OCI-M2 (cell line): Measurements from ENCODE around the gene CEBPA.

Experiments used
- DNase-seq: peaks from one replicate; lab custom pipeline; 2025; ENCODE audit not compliant: unreplicated experiment; lab: John Stamatoyannopoulos, UW

The CEBPA gene

GRCh38 chr19:33289261-33289660 lies 13.1 kb downstream of the CEBPA start:
- DNase-seq, result no peak

GRCh38 chr19:33288666-33289065 lies 13.7 kb downstream of the CEBPA start:
- DNase-seq, result no peak

- no peak for DNase-seq
These were observed 14.4 kb downstream of the CEBPA start for GRCh38 chr19:33287927-33288326.

- no peak for DNase-seq
These were observed 14.9 kb downstream of the CEBPA start for GRCh38 chr19:33287438-33287837.

- no peak for DNase-seq
These were observed 15.4 kb downstream of the CEBPA start for GRCh38 chr19:33286899-33287298.

- no peak for DNase-seq
These were observed 16.9 kb downstream of the CEBPA start for GRCh38 chr19:33285441-33285927.

- DNase-seq, result no peak
These were observed 17.6 kb downstream of the CEBPA start for GRCh38 chr19:33284756-33285155.

GRCh38 chr19:33284146-33284643 lies 18.1 kb downstream of the CEBPA start:
- DNase-seq, result no peak

- no peak for DNase-seq
These were observed 18.7 kb downstream of the CEBPA start for GRCh38 chr19:33283589-33283988.

- DNase-seq, result no peak
These were observed 20.2 kb downstream of the CEBPA start for GRCh38 chr19:33282036-33282671.

- DNase-seq, result no peak
These were observed 20.9 kb downstream of the CEBPA start for GRCh38 chr19:33281296-33281926.

GRCh38 chr19:33280351-33280921 lies 21.9 kb downstream of the CEBPA start:
- no peak for DNase-seq

GRCh38 chr19:33279430-33280350 lies 22.6 kb downstream of the CEBPA start:
- no peak for DNase-seq

GRCh38 chr19:33278403-33279269 lies 23.7 kb downstream of the CEBPA start:
- DNase-seq, result no peak

- DNase-seq, result no peak
These were observed 24.3 kb downstream of the CEBPA start for GRCh38 chr19:33278023-33278402.

- DNase-seq, result no peak
These were observed 24.9 kb downstream of the CEBPA start for GRCh38 chr19:33277434-33277833.

- DNase-seq, result no peak
These were observed 26.3 kb downstream of the CEBPA start for GRCh38 chr19:33275933-33276619.

GRCh38 chr19:33275559-33275932 lies 26.8 kb downstream of the CEBPA start:
- no peak for DNase-seq

GRCh38 chr19:33274663-33275558 lies 27.4 kb downstream of the CEBPA start:
- no peak for DNase-seq
